Breast epithelium (tissue), 4 donors: ENCODE results near the gene CAMTA1. TPM values are rescaled to one million over a fixed set of nuclear protein-coding genes. Genes with fewer than 3 reads are reported as not detected.
A peak's percentile ranks its signal among the peaks of the same experiment; 100 is the strongest.

ENCODE experiments used
- DNase-seq, 2 donors: peaks; one replicate each; pipeline ENCODE4 v3.0.0-alpha.2; 2019; ENCODE audit warnings: low spot score in 2 of 2
- H3K27ac ChIP-seq, 2 donors: fragments of 200-600 bp; sonication (generic) in 1 of 2; one replicate each; pipeline ENCODE4 v1.5.1; 2016 to 2019; ENCODE audit warnings: mild to moderate bottlenecking in 1 of 2
- H3K27me3 ChIP-seq, 2 donors: fragments of 200-600 bp; sonication (generic) in 1 of 2; one replicate each; pipeline versions ENCODE4 v1.5.1 to v1.6.0; 2017 to 2019; ENCODE audit warnings: control low read depth in 1 of 2, mild to moderate bottlenecking in 1 of 2
- H3K36me3 ChIP-seq: fragments of 200-600 bp; one replicate; pipeline ENCODE4 v1.5.1; 2019
- H3K4me1 ChIP-seq, 2 donors: fragments of 200-600 bp; sonication (generic); one replicate each; pipeline ENCODE4 v1.5.1; 2016 to 2019; ENCODE audit warnings: control low read depth in 1 of 2
- H3K4me3 ChIP-seq, 3 donors: fragments of 200-600 bp; sonication (generic); 1 replicate in 2 of 3; 2 replicates in 1 of 3; pipeline ENCODE4 v1.5.1; 2016 to 2019; ENCODE audit warnings: mild to moderate bottlenecking in 3 of 3, moderate library complexity in 2 of 3
- H3K9me3 ChIP-seq, 2 donors: fragments of 200-600 bp; sonication (generic) in 1 of 2; one replicate each; pipeline ENCODE4 v1.5.1; 2016 to 2019; ENCODE audit warnings: control low read depth in 1 of 2
- CTCF ChIP-seq, 3 donors: fragments of 450-650 bp; IDR thresholded peaks; one replicate each; pipeline ENCODE4 v1.5.1; 2016 to 2017; ENCODE audit warnings: antibody characterized with exemption in 3 of 3, mild to moderate bottlenecking in 3 of 3, moderate library complexity in 3 of 3
- POLR2A ChIP-seq: fragments of 450-650 bp; IDR thresholded peaks from one replicate; pipeline ENCODE4 v1.6.1; 2016; ENCODE audit warnings: antibody characterized with exemption, mild to moderate bottlenecking, moderate library complexity
- POLR2AphosphoS5 ChIP-seq, 3 donors: sonication (generic); formaldehyde crosslinking; IDR thresholded peaks; one replicate each; pipeline ENCODE4 v1.6.1; 2017; ENCODE audit warnings: antibody characterized with exemption in 3 of 3
- intact Hi-C: fragments of 100-400 bp; cut with DNase I; formaldehyde crosslinking; loops from one replicate; pipeline ENCODE4 v1.15.1; 2023; ENCODE audit warnings: low total_unique reads
- total RNA-seq, 3 donors: library from RNA; depleted of rRNA; stranded (reverse); fragments of >200 nt; gene quantifications; one replicate each; pipeline ENCODE4 v1.1.0, GENCODE V29; 2016

The CAMTA1 gene
- total RNA-seq, 3 donors from 2014 or later = 53.4 to 84.0 (median 61.9) TPM

DNA sequence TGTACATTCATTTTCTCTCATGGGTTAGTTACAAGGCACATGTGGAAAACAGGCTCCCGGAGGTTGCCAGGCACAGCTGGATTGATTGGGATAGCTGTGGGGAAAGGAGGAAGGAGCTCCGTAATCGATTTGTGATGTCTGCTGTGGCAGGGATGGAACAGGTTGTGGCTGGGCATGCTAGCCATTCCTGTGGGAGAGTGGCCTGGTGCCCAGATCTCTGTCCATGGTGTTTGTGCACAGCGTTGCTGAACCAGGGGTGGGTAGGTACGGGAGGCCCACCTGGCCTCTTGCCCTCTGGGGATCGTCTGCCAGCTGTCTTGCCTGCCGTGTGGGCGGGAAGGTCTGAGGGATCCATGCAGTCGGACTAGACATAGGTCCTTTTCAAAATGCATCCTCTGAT is 683.0 kb downstream of the CAMTA1 start:
- intact Hi-C loops = no loop called here
- Histone ChIP-seq H3K27me3 (no peaks in the 10 kb centered on the region), H3K4me1 (peaks cover 0 to 7% of the 10 kb centered on the region in 2 donors), H3K9me3 (no peaks in the 10 kb centered on the region), H3K36me3 (no peaks in the 10 kb centered on the region), H3K4me3 (no peak overlapping the region), H3K27ac (no peak overlapping the region)
- TF ChIP-seq CTCF (IDR thresholded peaks at IDR 0.05) = no peak
- no peak for TF ChIP-seq POLR2AphosphoS5 (IDR thresholded peaks at IDR 0.05)
- no peak for TF ChIP-seq POLR2A
- DNase-seq = no peak

DNA sequence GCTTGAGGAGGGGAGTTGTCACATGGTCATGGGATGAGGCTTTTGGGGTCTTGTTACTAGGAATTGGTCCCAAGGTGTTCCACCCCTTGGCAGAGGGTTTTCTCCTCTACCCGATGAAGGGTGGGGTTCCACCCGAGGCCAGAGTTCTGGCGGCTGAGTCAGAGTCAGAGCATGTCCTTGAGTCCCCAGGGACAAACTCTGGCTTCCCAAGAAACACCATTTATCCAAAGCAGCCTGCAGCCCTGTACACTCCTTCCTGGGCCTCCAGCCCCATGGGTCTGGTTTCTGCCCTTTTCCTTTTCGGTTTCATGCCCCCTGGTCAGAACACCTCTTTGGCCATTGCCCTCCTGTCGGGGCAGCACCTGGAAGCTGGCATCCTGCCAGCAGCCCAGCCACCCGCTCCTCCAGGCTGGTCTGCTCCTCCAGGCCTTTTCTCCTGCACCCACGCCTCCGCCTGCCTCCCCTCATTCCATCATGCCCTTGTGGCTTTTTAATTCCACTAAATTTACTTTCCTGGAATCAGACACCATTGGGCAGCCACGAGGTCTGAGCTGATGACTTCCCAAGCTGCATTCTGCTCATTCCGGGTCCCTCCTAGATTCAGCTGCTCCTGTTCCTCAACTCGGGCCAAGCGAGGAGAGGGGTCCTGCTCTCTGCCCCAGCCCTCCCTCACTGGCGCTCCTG is 684.1 kb downstream of the CAMTA1 start:
- intact Hi-C loops = no loop called here
- no peaks in the 10 kb centered on the region for H3K36me3 ChIP-seq
- TF ChIP-seq POLR2AphosphoS5 (IDR thresholded peaks at IDR 0.05) (no peak), POLR2A (no peak), CTCF (IDR thresholded peaks at IDR 0.05) (no peak)
- no peaks in the 10 kb centered on the region for H3K27me3 ChIP-seq
- peak overlapping the region; percentile 20 to 51 for H3K27ac ChIP-seq
- H3K4me3 ChIP-seq = no peak overlapping the region
- peaks cover 0 to 7% of the 10 kb centered on the region in 2 donors for H3K4me1 ChIP-seq
- peak in 1 of 2 donors; percentile 53 for DNase-seq
- H3K9me3 ChIP-seq = no peaks in the 10 kb centered on the region

- TF ChIP-seq POLR2AphosphoS5 (IDR thresholded peaks at IDR 0.05) = no peak
- TF ChIP-seq CTCF (IDR thresholded peaks at IDR 0.05) = no peak
- no peak for TF ChIP-seq POLR2A
- DNase-seq = peak; percentile 59 to 72
- Histone ChIP-seq H3K27me3 (no peaks in the 10 kb centered on the region), H3K27ac (peak overlapping the region; percentile 51 to 78), H3K4me3 (no peak overlapping the region), H3K36me3 (no peaks in the 10 kb centered on the region), H3K4me1 (peaks cover 0 to 7% of the 10 kb centered on the region in 2 donors), H3K9me3 (no peaks in the 10 kb centered on the region)
- intact Hi-C loops = no loop called here
Observed at GRCh38 chr1:7470904-7471638, 685.8 kb downstream of the CAMTA1 start.

DNA sequence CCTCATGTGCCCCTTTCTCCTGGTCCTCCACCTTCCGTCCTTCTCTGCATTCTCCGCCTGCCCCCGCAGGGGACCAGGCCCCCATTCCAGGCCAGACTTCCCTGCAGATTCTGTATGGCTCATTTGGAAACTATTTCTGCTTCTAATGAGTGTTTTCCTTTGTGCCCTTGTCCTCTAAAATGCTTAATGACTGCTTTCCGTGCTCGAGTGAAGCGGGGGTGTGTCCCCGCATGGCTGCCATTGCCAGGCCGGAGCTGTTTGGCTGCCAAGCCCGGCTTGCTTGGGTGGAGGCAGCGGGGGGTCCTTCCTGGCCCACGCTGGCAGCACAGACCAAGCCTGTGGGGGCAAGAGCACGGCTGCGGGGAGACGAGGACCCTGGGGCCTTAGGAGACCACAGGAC is 686.6 kb downstream of the CAMTA1 start:
- Histone ChIP-seq H3K9me3 (no peaks in the 10 kb centered on the region), H3K4me1 (peaks cover 0 to 7% of the 10 kb centered on the region in 2 donors), H3K27ac (peak overlapping the region; percentile 51 to 78), H3K27me3 (no peaks in the 10 kb centered on the region), H3K4me3 (no peak overlapping the region), H3K36me3 (no peaks in the 10 kb centered on the region)
- TF ChIP-seq POLR2A (no peak), POLR2AphosphoS5 (IDR thresholded peaks at IDR 0.05) (no peak), CTCF (IDR thresholded peaks at IDR 0.05) (no peak)
- no peak for DNase-seq
- intact Hi-C loops = no loop called here
